ENCODE results near the gene SDK1. TPM values are rescaled to one million over a fixed set of nuclear protein-coding genes. Genes with fewer than 3 reads are reported as not detected.

SDK1 gene, protein sequence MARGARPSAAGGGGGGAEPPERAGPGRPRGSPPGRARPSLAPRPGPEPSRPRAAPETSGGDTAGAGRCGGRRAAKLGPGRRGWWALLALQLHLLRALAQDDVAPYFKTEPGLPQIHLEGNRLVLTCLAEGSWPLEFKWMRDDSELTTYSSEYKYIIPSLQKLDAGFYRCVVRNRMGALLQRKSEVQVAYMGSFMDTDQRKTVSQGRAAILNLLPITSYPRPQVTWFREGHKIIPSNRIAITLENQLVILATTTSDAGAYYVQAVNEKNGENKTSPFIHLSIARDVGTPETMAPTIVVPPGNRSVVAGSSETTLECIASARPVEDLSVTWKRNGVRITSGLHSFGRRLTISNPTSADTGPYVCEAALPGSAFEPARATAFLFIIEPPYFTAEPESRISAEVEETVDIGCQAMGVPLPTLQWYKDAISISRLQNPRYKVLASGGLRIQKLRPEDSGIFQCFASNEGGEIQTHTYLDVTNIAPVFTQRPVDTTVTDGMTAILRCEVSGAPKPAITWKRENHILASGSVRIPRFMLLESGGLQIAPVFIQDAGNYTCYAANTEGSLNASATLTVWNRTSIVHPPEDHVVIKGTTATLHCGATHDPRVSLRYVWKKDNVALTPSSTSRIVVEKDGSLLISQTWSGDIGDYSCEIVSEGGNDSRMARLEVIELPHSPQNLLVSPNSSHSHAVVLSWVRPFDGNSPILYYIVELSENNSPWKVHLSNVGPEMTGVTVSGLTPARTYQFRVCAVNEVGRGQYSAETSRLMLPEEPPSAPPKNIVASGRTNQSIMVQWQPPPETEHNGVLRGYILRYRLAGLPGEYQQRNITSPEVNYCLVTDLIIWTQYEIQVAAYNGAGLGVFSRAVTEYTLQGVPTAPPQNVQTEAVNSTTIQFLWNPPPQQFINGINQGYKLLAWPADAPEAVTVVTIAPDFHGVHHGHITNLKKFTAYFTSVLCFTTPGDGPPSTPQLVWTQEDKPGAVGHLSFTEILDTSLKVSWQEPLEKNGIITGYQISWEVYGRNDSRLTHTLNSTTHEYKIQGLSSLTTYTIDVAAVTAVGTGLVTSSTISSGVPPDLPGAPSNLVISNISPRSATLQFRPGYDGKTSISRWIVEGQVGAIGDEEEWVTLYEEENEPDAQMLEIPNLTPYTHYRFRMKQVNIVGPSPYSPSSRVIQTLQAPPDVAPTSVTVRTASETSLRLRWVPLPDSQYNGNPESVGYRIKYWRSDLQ (N-terminal part only)
- 10 to 100 TPM in 2 of 4 donors, 1 to 10 TPM in 1, under 1 TPM in 1; under 0.01 to 16.2 (median 7.2) TPM for total RNA-seq

DNA sequence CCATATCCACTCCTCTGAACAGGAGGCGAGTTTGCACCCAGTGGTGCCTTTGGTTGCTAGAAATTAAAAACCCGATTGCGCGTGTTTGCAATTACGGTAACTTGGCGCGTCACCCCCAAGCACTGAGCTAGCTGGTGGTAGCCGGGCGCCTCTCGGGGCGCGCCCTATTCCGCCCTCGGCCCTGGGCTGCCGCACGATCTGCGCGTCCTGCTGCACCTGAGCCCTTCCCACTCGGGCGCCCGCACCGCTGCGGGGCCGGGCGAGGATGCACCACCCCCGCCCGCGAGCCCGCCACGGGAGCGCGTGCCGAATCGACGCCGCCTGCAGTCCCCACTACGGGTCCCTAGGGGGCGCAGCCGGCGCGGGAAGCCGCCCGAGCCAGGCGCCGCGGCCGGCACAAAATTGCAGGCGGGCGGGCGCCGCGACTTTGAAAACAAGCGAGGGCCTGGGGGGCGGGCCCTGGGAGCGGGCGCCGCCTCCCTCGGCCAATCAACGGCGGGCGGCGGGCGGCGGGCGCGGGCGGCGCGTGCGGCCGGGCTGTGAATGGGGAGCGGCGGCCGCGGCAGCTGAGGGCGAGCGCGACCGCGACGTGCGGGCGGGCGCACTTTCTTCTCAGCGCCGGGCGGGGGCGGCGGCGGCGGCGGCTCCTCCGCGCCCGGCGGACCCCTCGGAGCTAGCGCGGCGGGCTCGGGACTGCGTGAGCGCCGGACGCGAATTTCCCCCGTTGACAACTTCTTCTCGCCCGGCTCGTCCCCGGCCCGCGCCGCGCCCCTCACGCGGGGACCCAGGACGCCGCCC lies at the start of gene SDK1:
SDK1 (plus strand) TSS at position 602 of the 798 bp plus-strand sequence. CDS start 335 bp downstream, outside the sequence.
- peaks cover 5 to 6% of the 10 kb centered on the region in 2 donors for H3K4me1 ChIP-seq
- intact Hi-C loops (cut with DNase I; ENCODE audit: low total_unique reads), result no loop called here
- peak; percentile 87 to 93 for DNase-seq
- peak within 1 kb of the TSS; percentile 63 to 65 for H3K27ac ChIP-seq
- H3K36me3 ChIP-seq, result no peaks in the 10 kb centered on the region
- no peaks in the 10 kb centered on the region for H3K27me3 ChIP-seq
- no peaks in the 10 kb centered on the region for H3K9me3 ChIP-seq
- TF ChIP-seq, protein P1, sequence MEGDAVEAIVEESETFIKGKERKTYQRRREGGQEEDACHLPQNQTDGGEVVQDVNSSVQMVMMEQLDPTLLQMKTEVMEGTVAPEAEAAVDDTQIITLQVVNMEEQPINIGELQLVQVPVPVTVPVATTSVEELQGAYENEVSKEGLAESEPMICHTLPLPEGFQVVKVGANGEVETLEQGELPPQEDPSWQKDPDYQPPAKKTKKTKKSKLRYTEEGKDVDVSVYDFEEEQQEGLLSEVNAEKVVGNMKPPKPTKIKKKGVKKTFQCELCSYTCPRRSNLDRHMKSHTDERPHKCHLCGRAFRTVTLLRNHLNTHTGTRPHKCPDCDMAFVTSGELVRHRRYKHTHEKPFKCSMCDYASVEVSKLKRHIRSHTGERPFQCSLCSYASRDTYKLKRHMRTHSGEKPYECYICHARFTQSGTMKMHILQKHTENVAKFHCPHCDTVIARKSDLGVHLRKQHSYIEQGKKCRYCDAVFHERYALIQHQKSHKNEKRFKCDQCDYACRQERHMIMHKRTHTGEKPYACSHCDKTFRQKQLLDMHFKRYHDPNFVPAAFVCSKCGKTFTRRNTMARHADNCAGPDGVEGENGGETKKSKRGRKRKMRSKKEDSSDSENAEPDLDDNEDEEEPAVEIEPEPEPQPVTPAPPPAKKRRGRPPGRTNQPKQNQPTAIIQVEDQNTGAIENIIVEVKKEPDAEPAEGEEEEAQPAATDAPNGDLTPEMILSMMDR (IDR thresholded peaks at IDR 0.05), result peak; percentile 64 to 98 (median 98)
- peak; percentile 60 to 80 for TF ChIP-seq POLR2A (IDR thresholded peaks at IDR 0.05)
- peak within 1 kb of the TSS; percentile 37 to 63 for H3K4me3 ChIP-seq

DNA sequence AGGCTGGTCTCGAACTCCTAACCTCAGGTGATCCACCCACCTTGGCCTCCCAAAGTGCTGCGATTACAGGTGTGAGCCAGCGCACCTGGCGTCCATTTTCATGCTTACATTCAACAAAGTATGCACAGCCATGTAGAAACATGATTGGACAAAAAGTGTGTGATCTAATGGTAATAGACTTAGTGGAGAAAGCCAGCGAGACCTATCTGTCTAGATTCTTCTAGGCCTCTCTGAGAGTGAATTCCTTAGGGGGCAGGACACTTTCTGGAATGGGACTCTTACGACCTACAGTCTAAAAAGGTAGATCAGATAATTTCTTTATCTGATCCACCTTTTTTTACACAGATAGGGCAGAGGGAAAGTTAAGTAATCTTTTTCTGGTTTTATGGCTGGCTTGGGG lies 46.3 kb upstream of the SDK1 start:
- no peaks in the 10 kb centered on the region for H3K4me1 ChIP-seq
- no peak for TF ChIP-seq POLR2A (IDR thresholded peaks at IDR 0.05)
- TF ChIP-seq, protein P1 (IDR thresholded peaks at IDR 0.05), result no peak
- no peak overlapping the region for H3K27ac ChIP-seq
- no peaks in the 10 kb centered on the region for H3K36me3 ChIP-seq
- no peak for DNase-seq
- no peaks in the 10 kb centered on the region for H3K9me3 ChIP-seq
- intact Hi-C loops (cut with DNase I; ENCODE audit: low total_unique reads), result no loop called here
- H3K4me3 ChIP-seq, result no peak overlapping the region
- no peaks in the 10 kb centered on the region for H3K27me3 ChIP-seq

DNA sequence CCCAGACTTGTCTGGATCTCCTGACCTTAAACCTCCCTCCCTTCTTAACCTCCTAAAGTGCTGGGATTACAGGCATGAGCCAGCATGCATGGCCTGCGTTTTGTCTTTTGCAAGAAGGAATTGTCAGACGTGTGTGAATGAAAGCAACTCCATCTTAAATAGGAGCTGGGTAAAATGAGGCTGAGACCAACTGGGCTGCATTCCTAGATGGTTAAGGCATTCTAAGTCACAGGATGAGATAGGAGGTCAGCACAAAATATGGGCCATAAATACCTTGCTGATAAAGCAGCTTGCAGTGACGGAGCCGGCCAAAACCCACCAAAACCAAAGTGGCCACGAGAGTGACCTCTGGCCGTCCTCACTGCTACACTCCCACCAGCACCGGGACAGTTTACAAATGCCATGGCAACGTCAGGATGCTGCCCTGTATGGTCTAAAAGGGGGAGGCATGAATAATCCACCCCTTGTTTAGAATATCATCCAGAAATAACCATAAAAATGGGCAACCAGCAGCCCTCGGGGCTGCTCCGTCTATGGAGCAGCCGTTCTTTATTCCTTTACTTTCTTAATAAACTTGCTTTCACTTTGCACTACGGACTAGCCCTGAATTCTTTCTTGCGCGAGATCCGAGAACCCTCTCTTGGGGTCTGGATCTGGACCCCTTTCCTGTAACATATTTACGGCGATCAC lies 41.2 kb upstream of the SDK1 start:
- peak in 1 of 2 donors; percentile 19 for DNase-seq
- no peaks in the 10 kb centered on the region for H3K27me3 ChIP-seq
- peak overlapping the region; percentile 37 to 38 for H3K4me3 ChIP-seq
- no peak for TF ChIP-seq POLR2A (IDR thresholded peaks at IDR 0.05)
- TF ChIP-seq, protein P1 (IDR thresholded peaks at IDR 0.05), result no peak
- H3K9me3 ChIP-seq, result no peaks in the 10 kb centered on the region
- no peaks in the 10 kb centered on the region for H3K4me1 ChIP-seq
- H3K27ac ChIP-seq, result peak overlapping the region; percentile 61 to 79
- no peaks in the 10 kb centered on the region for H3K36me3 ChIP-seq
- intact Hi-C loops (cut with DNase I; ENCODE audit: low total_unique reads), result no loop called here

DNA sequence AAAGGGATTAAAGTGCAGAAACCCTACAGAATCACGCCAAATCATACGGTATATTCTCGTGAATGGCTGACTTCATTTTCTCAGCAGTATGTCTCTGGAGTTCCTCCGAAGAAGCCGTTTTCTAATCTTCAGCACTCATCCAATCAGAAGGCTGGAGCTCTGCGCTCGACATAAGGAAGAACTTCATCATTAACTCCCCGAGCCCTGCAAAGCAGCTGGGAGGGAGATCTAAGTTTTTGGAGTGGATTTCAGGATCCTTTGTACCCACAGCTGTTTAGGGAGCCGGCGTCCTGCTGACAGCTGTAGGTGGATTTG lies 40.7 kb upstream of the SDK1 start:
- intact Hi-C loops (cut with DNase I; ENCODE audit: low total_unique reads), result no loop called here
- H3K9me3 ChIP-seq, result no peaks in the 10 kb centered on the region
- DNase-seq, result peak; percentile 22 to 41
- no peak for TF ChIP-seq POLR2A (IDR thresholded peaks at IDR 0.05)
- TF ChIP-seq, protein P1 (IDR thresholded peaks at IDR 0.05), result no peak
- no peaks in the 10 kb centered on the region for H3K27me3 ChIP-seq
- peak overlapping the region; percentile 37 to 38 for H3K4me3 ChIP-seq
- H3K4me1 ChIP-seq, result no peaks in the 10 kb centered on the region
- H3K27ac ChIP-seq, result peak overlapping the region; percentile 61 to 79
- no peaks in the 10 kb centered on the region for H3K36me3 ChIP-seq

All from uterus (tissue), 4 donors.